Gastrocnemius medialis (tissue), 4 donors: Measurements from ENCODE around the gene TTC31. TPM values are rescaled to one million over a fixed set of nuclear protein-coding genes. Genes with fewer than 3 reads are reported as not detected.

Source experiments
- ATAC-seq, 2 donors: fragments of 150-250 bp; one replicate each; pipeline ENCODE4 v1.9.1; 2016
- DNase-seq, 2 donors: peaks; one replicate each; pipeline ENCODE4 v3.0.0-alpha.2; 2019
- H3K27ac ChIP-seq, 4 donors: fragments of 200-600 bp; sonication (generic); 1 replicate in 1 of 4; 2 replicates in 3 of 4; pipeline ENCODE4 v1.5.1; 2016 to 2018; ENCODE audit warnings: mild to moderate bottlenecking in 2 of 4, moderate library complexity in 1 of 4
- H3K27me3 ChIP-seq, 3 donors: fragments of 200-600 bp; sonication (generic) in 2 of 3; 1 replicate in 1 of 3; 2 replicates in 2 of 3; pipeline versions ENCODE4 v1.5.1 to v1.6.0; 2016 to 2019; ENCODE audit warnings: mild to moderate bottlenecking in 1 of 3, moderate library complexity in 1 of 3
- H3K36me3 ChIP-seq, 2 donors: fragments of 200-600 bp; sonication (generic) in 1 of 2; one replicate each; pipeline ENCODE4 v1.5.1; 2017 to 2018
- H3K4me1 ChIP-seq, 2 donors: fragments of 200-600 bp; sonication (generic) in 1 of 2; one replicate each; pipeline ENCODE4 v1.5.1; 2016 to 2017; ENCODE audit warnings: mild to moderate bottlenecking in 2 of 2
- H3K4me3 ChIP-seq, 4 donors: fragments of 200-600 bp; sonication (generic) in 3 of 4; 1 replicate in 1 of 4; 2 replicates in 3 of 4; pipeline ENCODE4 v1.5.1; 2016 to 2019; ENCODE audit warnings: mild to moderate bottlenecking in 2 of 4
- H3K9me3 ChIP-seq, 3 donors: fragments of 200-600 bp; sonication (generic) in 2 of 3; 1 replicate in 1 of 3; 2 replicates in 2 of 3; pipeline ENCODE4 v1.5.1; 2016 to 2019
- POLR2A ChIP-seq, 2 donors: fragments of 450-650 bp; IDR thresholded peaks; one replicate each; pipeline ENCODE4 v1.6.1; 2017; ENCODE audit warnings: antibody characterized with exemption in 2 of 2, mild to moderate bottlenecking in 2 of 2, moderate library complexity in 2 of 2
- in situ Hi-C, 4 donors: fragments of 200-750 bp; cut with MboI; loops; one replicate each; pipeline versions ENCODE4 v1.15.0 to v1.8.0; 2017; ENCODE audit warnings: low sequenced_read_pairs in 4 of 4
- intact Hi-C: fragments of 100-400 bp; cut with DNase I; formaldehyde crosslinking; loops from one replicate; pipeline ENCODE4 v1.15.1; 2023; ENCODE audit warnings: low total_unique reads
- total RNA-seq, 4 donors: library from RNA; depleted of rRNA; stranded (reverse); fragments of >200 nt; gene quantifications; one replicate each; pipeline versions ENCODE4 v1.1.0 to v1.2.3, GENCODE V29; 2016
- TF ChIP-seq, protein P1 (sequence below), 5 experiments: fragments of 450-650 bp in 3 of 5; fragments of 200-600 bp in 2 of 5; sonication (generic) in 2 of 5; IDR thresholded peaks in 4 of 5; conservative IDR thresholded peaks in 1 of 5; 1 replicate in 4 of 5; 2 replicates in 1 of 5; pipeline ENCODE4 v1.5.1; 2016 to 2019; ENCODE audit warnings: antibody characterized with exemption in 5 of 5, mild to moderate bottlenecking in 3 of 5, moderate library complexity in 3 of 5

The TTC31 gene
- total RNA-seq, 4 donors from 2014 or later, result 6.1 to 9.6 (median 7.7) TPM

- in situ Hi-C loops (loop anchor here in 3 of 4 donors (5.0 to 10.0 kb wide), 2 partner anchors 93 to 96 kb away; no protein-coding TSS in a partner anchor), intact Hi-C loops (no loop called here)
- Histone ChIP-seq H3K27me3 (no peaks in the 10 kb centered on the region), H3K4me1 (peaks cover 2 to 3% of the 10 kb centered on the region in 2 donors), H3K4me3 (no peak overlapping the region), H3K27ac (no peak overlapping the region), H3K9me3 (no peaks in the 10 kb centered on the region), H3K36me3 (peaks cover 0 to 54% of the 10 kb centered on the region in 2 donors)
- TF ChIP-seq, protein P1, sequence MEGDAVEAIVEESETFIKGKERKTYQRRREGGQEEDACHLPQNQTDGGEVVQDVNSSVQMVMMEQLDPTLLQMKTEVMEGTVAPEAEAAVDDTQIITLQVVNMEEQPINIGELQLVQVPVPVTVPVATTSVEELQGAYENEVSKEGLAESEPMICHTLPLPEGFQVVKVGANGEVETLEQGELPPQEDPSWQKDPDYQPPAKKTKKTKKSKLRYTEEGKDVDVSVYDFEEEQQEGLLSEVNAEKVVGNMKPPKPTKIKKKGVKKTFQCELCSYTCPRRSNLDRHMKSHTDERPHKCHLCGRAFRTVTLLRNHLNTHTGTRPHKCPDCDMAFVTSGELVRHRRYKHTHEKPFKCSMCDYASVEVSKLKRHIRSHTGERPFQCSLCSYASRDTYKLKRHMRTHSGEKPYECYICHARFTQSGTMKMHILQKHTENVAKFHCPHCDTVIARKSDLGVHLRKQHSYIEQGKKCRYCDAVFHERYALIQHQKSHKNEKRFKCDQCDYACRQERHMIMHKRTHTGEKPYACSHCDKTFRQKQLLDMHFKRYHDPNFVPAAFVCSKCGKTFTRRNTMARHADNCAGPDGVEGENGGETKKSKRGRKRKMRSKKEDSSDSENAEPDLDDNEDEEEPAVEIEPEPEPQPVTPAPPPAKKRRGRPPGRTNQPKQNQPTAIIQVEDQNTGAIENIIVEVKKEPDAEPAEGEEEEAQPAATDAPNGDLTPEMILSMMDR (IDR thresholded peaks at IDR 0.05 in 4 of 5, conservative IDR thresholded peaks at IDR 0.05 in 1 of 5), result no peak
- no peak for TF ChIP-seq POLR2A (IDR thresholded peaks at IDR 0.05)
- DNase-seq (no peak), ATAC-seq (no peak)
Measured at GRCh38 chr2:74488643-74489481, 6.0 kb downstream of the TTC31 start.

DNA sequence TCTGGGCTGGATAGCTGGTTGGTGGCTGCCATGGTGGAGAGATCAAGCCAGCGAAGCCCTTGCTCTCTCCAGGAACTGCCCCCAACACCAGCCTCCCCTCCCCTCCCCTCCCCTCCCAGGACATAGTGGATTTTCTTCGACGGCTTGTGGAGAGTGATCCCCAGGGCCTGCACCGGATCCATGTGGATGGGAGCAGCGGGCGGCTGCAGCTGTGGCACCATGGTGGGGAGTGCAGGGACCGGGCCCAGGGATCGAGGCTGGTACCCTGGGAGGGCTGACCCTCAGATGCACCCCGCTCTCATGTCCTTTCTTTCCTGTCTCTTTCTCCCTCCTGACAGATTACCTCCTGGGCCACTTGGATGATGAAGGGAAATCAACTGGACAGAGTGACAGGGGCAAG, 7.0 kb downstream of the TTC31 start:
- ATAC-seq (no peak), DNase-seq (no peak)
- Histone ChIP-seq H3K27me3 (no peaks in the 10 kb centered on the region), H3K36me3 (peaks cover 0 to 61% of the 10 kb centered on the region in 2 donors), H3K27ac (no peak overlapping the region), H3K4me1 (no peaks in the 10 kb centered on the region), H3K4me3 (no peak overlapping the region), H3K9me3 (no peaks in the 10 kb centered on the region)
- TF ChIP-seq, protein P1 (IDR thresholded peaks at IDR 0.05 in 4 of 5, conservative IDR thresholded peaks at IDR 0.05 in 1 of 5), result no peak
- no peak for TF ChIP-seq POLR2A (IDR thresholded peaks at IDR 0.05)
- in situ Hi-C loops, result loop anchor here in 3 of 4 donors (5.0 to 10.0 kb wide), 2 partner anchors 92 to 95 kb away; no protein-coding TSS in a partner anchor
- intact Hi-C loops, result no loop called here

- in situ Hi-C loops, result no loop called here
- DNase-seq, result no peak
Measured at GRCh38 chr2:74491648-74492544, 9.0 kb downstream of the TTC31 start.

DNA sequence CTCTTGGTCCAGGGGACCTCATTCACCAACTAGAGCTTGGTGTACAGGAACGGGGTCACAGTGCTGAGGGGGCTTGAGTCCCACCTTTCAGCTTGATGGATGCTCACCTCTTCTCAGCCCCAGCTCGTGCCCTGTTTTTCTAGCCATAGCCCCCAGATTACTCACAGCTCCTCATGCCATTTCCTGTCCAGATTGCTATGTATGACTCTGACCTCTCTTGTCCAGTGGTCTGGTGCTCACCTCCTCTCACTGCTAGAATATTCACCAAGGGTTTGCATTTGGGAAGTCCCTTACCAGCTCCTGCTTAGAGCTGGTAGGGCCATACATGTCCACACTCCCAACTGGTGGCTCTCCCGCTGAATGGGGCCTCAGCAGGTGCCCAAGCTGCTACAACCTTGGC, 10.7 kb downstream of the TTC31 start:
- Histone ChIP-seq H3K27ac (no peak overlapping the region), H3K9me3 (no peaks in the 10 kb centered on the region), H3K27me3 (peaks cover 12 to 17% (median 17%) of the 10 kb centered on the region in 3 donors), H3K4me3 (no peak overlapping the region), H3K36me3 (peaks cover 0 to 51% of the 10 kb centered on the region in 2 donors), H3K4me1 (peaks cover 10 to 12% of the 10 kb centered on the region in 2 donors)
- TF ChIP-seq, protein P1 (IDR thresholded peaks at IDR 0.05 in 4 of 5, conservative IDR thresholded peaks at IDR 0.05 in 1 of 5), result no peak
- no peak for TF ChIP-seq POLR2A (IDR thresholded peaks at IDR 0.05)
- intact Hi-C loops, result no loop called here
- ATAC-seq (no peak), DNase-seq (no peak)
- in situ Hi-C loops, result no loop called here

More at GRCh38 chr2:74491648-74492544, 9.0 kb downstream of the TTC31 start:
- ATAC-seq, result no peak
- Histone ChIP-seq H3K36me3 (peaks cover 0 to 51% of the 10 kb centered on the region in 2 donors), H3K27ac (no peak overlapping the region), H3K4me3 (no peak overlapping the region), H3K27me3 (peaks cover 0 to 1% (median under 1%) of the 10 kb centered on the region in 3 donors), H3K9me3 (no peaks in the 10 kb centered on the region), H3K4me1 (no peaks in the 10 kb centered on the region)
- intact Hi-C loops, result no loop called here
- TF ChIP-seq, protein P1 (IDR thresholded peaks at IDR 0.05 in 4 of 5, conservative IDR thresholded peaks at IDR 0.05 in 1 of 5), result no peak
- no peak for TF ChIP-seq POLR2A (IDR thresholded peaks at IDR 0.05)
